OCI-LY3 (cell line): ENCODE data around the gene ANKRD63.

Experiments
- H2AFZ ChIP-seq: fragments of 200-600, 300-600 bp; shearing (Covaris generic); 2 replicates; pipeline ENCODE4 v1.6.0; 2014; ENCODE audit warnings: antibody characterized with exemption, low read depth, low read length
- H3K27ac ChIP-seq: fragments of 200-600, 300-600 bp; sonication (generic); 2 replicates; pipeline ENCODE4 v1.5.1; 2014; ENCODE audit warnings: mild to moderate bottlenecking, low read length, moderate library complexity, mixed read lengths
- H3K27me3 ChIP-seq: fragments of 200-600, 300-600 bp; sonication (generic); 2 replicates; pipeline ENCODE4 v1.6.1; 2014; ENCODE audit warnings: low read depth, low read length, mixed read lengths
- H3K36me3 ChIP-seq: fragments of 200-600, 300-600 bp; sonication (generic); replicated peaks from 2 replicates; pipeline ENCODE3; 2014; ENCODE audit warnings: low read depth, low read length, mixed read lengths
- H3K4me1 ChIP-seq: fragments of 300-600, 200-600 bp; sonication (generic); 2 replicates; pipeline ENCODE4 v1.6.1; 2014; ENCODE audit warnings: low read length, mixed read lengths
- H3K4me2 ChIP-seq: fragments of 200-600, 300-600 bp; sonication (generic); 2 replicates; pipeline ENCODE4 v1.6.1; 2014; ENCODE audit warnings: low read length, mixed read lengths
- H3K4me3 ChIP-seq: fragments of 300-600, 200-600 bp; sonication (generic); 2 replicates; pipeline ENCODE4 v1.5.1; 2014; ENCODE audit warnings: antibody characterized with exemption, mild to moderate bottlenecking, low read length, moderate library complexity
- H3K79me2 ChIP-seq: fragments of 300-600, 200-600 bp; shearing (Covaris generic); 2 replicates; pipeline ENCODE4 v1.6.1; 2014; ENCODE audit warnings: mild to moderate bottlenecking, low read length, mixed read lengths
- H3K9ac ChIP-seq: fragments of 300-600, 200-600 bp; shearing (Covaris generic); 2 replicates; pipeline ENCODE4 v1.6.0; 2014; ENCODE audit warnings: mild to moderate bottlenecking, low read length, moderate library complexity
- H3K9me3 ChIP-seq: fragments of 200-600, 300-600 bp; shearing (Covaris generic); 2 replicates; pipeline ENCODE4 v1.6.1; 2014; ENCODE audit warnings: low read length, mixed read lengths; ENCODE audit not compliant: insufficient read depth
- H4K20me1 ChIP-seq: fragments of 200-600, 300-600 bp; sonication (generic); 2 replicates; pipeline ENCODE4 v1.6.1; 2016; ENCODE audit warnings: low read length, mixed read lengths; ENCODE audit not compliant: insufficient read depth
- EZH2phosphoT487 ChIP-seq: fragments of 200-600 bp; shearing (Covaris generic); IDR thresholded peaks from 2 replicates; pipeline ENCODE4 v1.6.1; 2018; ENCODE audit warnings: antibody characterized with exemption, mixed run types, low read depth
- TF ChIP-seq, protein P1 (sequence below): fragments of 200-600, 300-600 bp; sonication (generic); IDR thresholded peaks from 2 replicates; pipeline ENCODE4 v1.5.1; 2014; ENCODE audit warnings: antibody characterized with exemption, low read length, low read depth

The ANKRD63 gene

DNA sequence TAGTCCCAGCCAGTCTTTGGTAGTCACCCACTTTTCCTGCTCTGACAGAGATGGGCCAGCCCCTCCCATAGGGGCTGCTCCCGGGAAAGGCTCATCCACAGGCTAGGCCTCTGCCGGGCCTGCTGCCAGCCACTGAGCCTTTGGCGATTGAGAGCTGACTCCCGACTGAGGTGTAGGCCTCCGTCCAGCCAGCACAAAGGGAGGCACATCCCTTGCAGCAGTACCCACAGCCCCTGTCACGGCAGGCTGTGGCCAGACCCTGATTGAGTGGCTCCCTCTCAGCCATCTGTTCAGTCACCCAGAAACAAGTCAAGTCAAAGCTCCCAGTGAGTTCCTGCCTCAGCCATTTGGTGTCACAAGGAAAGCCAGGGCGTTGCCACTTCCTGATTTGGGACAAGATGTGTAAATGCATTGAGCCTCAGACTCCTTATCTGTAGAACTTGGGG is 50.2 kb downstream of the ANKRD63 start:
- H3K79me2 ChIP-seq: no peaks in the 10 kb centered on the region
- no peak overlapping the region for H3K4me2 ChIP-seq
- TF ChIP-seq EZH2phosphoT487: no peak
- TF ChIP-seq, protein P1, sequence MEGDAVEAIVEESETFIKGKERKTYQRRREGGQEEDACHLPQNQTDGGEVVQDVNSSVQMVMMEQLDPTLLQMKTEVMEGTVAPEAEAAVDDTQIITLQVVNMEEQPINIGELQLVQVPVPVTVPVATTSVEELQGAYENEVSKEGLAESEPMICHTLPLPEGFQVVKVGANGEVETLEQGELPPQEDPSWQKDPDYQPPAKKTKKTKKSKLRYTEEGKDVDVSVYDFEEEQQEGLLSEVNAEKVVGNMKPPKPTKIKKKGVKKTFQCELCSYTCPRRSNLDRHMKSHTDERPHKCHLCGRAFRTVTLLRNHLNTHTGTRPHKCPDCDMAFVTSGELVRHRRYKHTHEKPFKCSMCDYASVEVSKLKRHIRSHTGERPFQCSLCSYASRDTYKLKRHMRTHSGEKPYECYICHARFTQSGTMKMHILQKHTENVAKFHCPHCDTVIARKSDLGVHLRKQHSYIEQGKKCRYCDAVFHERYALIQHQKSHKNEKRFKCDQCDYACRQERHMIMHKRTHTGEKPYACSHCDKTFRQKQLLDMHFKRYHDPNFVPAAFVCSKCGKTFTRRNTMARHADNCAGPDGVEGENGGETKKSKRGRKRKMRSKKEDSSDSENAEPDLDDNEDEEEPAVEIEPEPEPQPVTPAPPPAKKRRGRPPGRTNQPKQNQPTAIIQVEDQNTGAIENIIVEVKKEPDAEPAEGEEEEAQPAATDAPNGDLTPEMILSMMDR: no peak
- no peak overlapping the region for H2AFZ ChIP-seq
- H3K9me3 ChIP-seq: no peaks in the 10 kb centered on the region
- H4K20me1 ChIP-seq: no peaks in the 10 kb centered on the region
- no peak overlapping the region for H3K4me3 ChIP-seq
- H3K36me3 ChIP-seq: peaks cover 44% of the 10 kb centered on the region
- no peak overlapping the region for H3K9ac ChIP-seq
- H3K27me3 ChIP-seq: no peaks in the 10 kb centered on the region
- peaks cover 14% of the 10 kb centered on the region for H3K4me1 ChIP-seq
- H3K27ac ChIP-seq: no peak overlapping the region
